Memory B cell (primary cell): ENCODE results near the gene THUMPD1.
"Not testable (repeated sequence)": the region's sequence is repeated elsewhere in the genome, so short reads cannot be mapped to it uniquely, and the experiment has no call there.

Source experiments
- ATAC-seq: fragments of 150-1000 bp; cut with Tn5 transposase; 2 replicates; pipeline ENCODE4 v1.10.0; 2021; ENCODE audit warnings: low read depth, mild to moderate bottlenecking, moderate library complexity
- DNase-seq, 2 donors: peaks; one replicate each; pipeline ENCODE4 v3.0.0; 2022; ENCODE audit warnings: low spot score in 2 of 2
- H3K27ac Mint-ChIP-seq: one replicate; pipeline ENCODE4 v1.8.0; 2022; ENCODE audit warnings: mild to moderate bottlenecking, moderate library complexity, mixed read lengths
- H3K27me3 Mint-ChIP-seq: one replicate; pipeline ENCODE4 v1.8.0; 2022; ENCODE audit warnings: mixed read lengths
- H3K36me3 Mint-ChIP-seq: one replicate; pipeline ENCODE4 v1.8.0; 2022; ENCODE audit warnings: mild to moderate bottlenecking, mixed read lengths
- H3K4me1 Mint-ChIP-seq: one replicate; pipeline ENCODE4 v1.8.0; 2022; ENCODE audit warnings: mixed read lengths
- H3K4me3 Mint-ChIP-seq: one replicate; pipeline ENCODE4 v1.8.0; 2022; ENCODE audit warnings: mild to moderate bottlenecking, moderate library complexity, mixed read lengths
- H3K9me3 Mint-ChIP-seq: one replicate; pipeline ENCODE4 v1.8.0; 2022; ENCODE audit warnings: mixed read lengths

THUMPD1 gene

GRCh38 chr16:20701692-20702091, 39.9 kb downstream of the THUMPD1 start:
- H3K4me3 Mint-ChIP-seq, DNase-seq, H3K4me1 Mint-ChIP-seq, H3K9me3 Mint-ChIP-seq, H3K27ac Mint-ChIP-seq, H3K27me3 Mint-ChIP-seq, ATAC-seq: not testable (repeated sequence)
- H3K36me3 Mint-ChIP-seq = peaks cover 19% of the 10 kb centered on the region

- ATAC-seq = no peak
- peaks cover 1% of the 10 kb centered on the region for H3K36me3 Mint-ChIP-seq
- H3K4me3 Mint-ChIP-seq = no peak overlapping the region
- H3K4me1 Mint-ChIP-seq = peaks cover 2% of the 10 kb centered on the region
- H3K27me3 Mint-ChIP-seq = no peaks in the 10 kb centered on the region
- no peak for DNase-seq
- peaks cover 1% of the 10 kb centered on the region for H3K9me3 Mint-ChIP-seq
- no peak overlapping the region for H3K27ac Mint-ChIP-seq
Measured at GRCh38 chr16:20696618-20697017, 45.0 kb downstream of the THUMPD1 start.

GRCh38 chr16:20695024-20695423, 46.6 kb downstream of the THUMPD1 start:
- ATAC-seq = no peak
- Mint-ChIP-seq H3K9me3 (no peaks in the 10 kb centered on the region), H3K4me1 (peaks cover 4% of the 10 kb centered on the region)

GRCh38 chr16:20694096-20694495, 47.5 kb downstream of the THUMPD1 start:
- not testable (repeated sequence) for H3K4me3 Mint-ChIP-seq

More at GRCh38 chr16:20695024-20695423, 46.6 kb downstream of the THUMPD1 start:
- no peaks in the 10 kb centered on the region for H3K36me3 Mint-ChIP-seq
- no peak for DNase-seq
- H3K27ac Mint-ChIP-seq = no peak overlapping the region
- no peaks in the 10 kb centered on the region for H3K27me3 Mint-ChIP-seq
- no peak overlapping the region for H3K4me3 Mint-ChIP-seq

GRCh38 chr16:20689668-20690067, 52.0 kb downstream of the THUMPD1 start:
- DNase-seq (no peak), ATAC-seq (no peak)
- H3K4me1 Mint-ChIP-seq = peaks cover 4% of the 10 kb centered on the region
- H3K27me3 Mint-ChIP-seq = peaks cover 1% of the 10 kb centered on the region
- H3K36me3 Mint-ChIP-seq = peaks cover 6% of the 10 kb centered on the region
- H3K27ac Mint-ChIP-seq = no peak overlapping the region
- H3K4me3 Mint-ChIP-seq = no peak overlapping the region
- H3K9me3 Mint-ChIP-seq = peaks cover 2% of the 10 kb centered on the region

More at GRCh38 chr16:20694096-20694495, 47.5 kb downstream of the THUMPD1 start:
- H3K27me3 Mint-ChIP-seq, H3K36me3 Mint-ChIP-seq, H3K4me1 Mint-ChIP-seq, ATAC-seq, DNase-seq, H3K9me3 Mint-ChIP-seq, H3K27ac Mint-ChIP-seq: not testable (repeated sequence)

GRCh38 chr16:20683812-20684211, 57.8 kb downstream of the THUMPD1 start:
- no peak overlapping the region for H3K4me3 Mint-ChIP-seq
- H3K36me3 Mint-ChIP-seq = peaks cover 21% of the 10 kb centered on the region
- peaks cover 2% of the 10 kb centered on the region for H3K9me3 Mint-ChIP-seq
- no peaks in the 10 kb centered on the region for H3K4me1 Mint-ChIP-seq
- peaks cover 2% of the 10 kb centered on the region for H3K27me3 Mint-ChIP-seq
- DNase-seq (no peak), ATAC-seq (no peak)
- no peak overlapping the region for H3K27ac Mint-ChIP-seq
